ENCODE data around the gene ADD3.

The ADD3 gene

GRCh38 chr10:110007701-110008517 lies at the start of gene ADD3:
Gene ADD3 (plus strand): TSS chr10:110007984. CDS start chr10:110100654, 92,670 bp downstream.
- peak; percentile 85 for DNase-seq

- no peak for DNase-seq
Measured at GRCh38 chr10:109958059-109958458, 49.7 kb upstream of the ADD3 start.

DNA sequence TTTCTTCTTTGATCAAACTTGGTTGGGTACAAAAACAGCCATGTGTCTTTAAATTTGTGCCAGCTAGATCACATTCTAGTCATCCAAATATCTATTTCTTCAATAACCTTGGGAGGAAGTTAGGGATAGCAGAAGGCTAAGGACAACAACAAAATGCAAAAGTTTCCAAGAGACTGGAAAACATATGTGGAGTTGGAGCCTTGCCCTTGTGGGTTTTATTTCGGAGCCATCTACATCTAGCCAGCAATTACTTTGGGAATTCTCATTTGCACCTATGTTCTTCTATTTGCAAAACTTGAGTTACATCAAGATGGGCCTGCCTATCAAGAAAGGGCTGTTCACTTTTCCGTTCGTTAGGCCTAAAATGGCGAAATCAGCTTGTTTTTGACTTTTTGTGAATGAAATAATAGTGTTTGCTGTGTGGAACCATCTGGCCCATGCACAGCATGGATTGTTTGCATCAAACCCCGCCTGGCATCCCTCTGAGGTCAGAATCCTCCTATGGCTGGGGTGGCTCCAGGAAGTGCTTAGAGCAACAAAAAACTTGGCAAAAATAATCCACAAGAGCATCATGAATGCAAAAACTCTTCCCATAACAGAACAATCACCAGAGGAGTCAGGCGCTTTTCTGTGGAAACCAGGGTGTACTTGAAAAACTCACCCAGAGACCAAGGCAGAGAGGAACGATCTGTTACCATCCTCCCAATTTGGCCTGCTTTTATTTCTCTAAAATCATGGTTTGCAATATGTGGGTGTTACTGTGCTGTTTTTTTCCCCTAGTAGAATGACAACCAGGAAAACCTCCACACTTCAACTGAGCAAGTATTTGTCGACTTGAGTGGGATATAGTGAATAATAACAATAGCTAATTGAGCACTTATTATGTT lies 48.3 kb upstream of the ADD3 start:
- no peak for DNase-seq

DNA sequence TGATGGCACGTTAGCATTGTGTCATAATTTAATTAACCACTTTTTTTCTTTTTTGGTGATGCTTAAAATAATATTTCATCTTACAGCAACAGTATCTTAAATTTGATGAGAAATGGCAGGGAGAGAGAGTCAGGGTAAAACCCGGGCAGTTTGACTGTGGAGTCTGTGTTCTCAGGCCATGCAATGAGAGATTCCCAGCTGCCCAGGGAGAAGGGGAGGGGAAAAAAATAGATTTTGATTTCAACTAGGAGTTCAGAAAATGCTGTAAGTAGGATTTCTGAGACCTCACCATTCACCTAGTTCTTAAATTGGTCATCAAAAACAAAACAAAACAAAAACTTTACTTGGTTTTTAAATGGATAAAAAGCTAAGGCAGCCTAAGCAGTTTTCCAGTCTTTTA lies 47.1 kb upstream of the ADD3 start:
- no peak for DNase-seq

- DNase-seq, result no peak
Measured at GRCh38 chr10:109961174-109962001, 46.4 kb upstream of the ADD3 start.

DNA sequence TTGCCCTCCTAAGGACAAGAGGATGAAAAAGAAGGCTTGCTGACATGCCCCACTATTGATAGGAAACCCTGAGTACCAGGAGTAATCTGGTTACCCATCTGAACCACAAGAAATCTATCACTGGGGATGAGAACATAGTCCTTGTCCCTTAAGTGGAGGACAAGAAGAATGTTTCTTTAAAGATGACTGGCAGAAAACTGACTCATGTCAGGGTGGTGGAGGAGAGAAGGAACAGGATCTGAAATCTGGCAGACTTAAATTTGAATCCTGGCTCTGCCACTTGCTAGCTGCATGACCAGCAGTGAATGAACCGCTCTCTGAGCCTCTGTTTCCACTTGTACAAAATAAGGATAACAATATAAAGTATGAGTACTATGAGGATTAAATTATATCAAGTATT lies 45.5 kb upstream of the ADD3 start:
- DNase-seq, result no peak

- no peak for DNase-seq
Measured at GRCh38 chr10:109963439-109963838, 44.3 kb upstream of the ADD3 start.

- DNase-seq, result no peak
Measured at GRCh38 chr10:109964318-109964717, 43.5 kb upstream of the ADD3 start.

DNA sequence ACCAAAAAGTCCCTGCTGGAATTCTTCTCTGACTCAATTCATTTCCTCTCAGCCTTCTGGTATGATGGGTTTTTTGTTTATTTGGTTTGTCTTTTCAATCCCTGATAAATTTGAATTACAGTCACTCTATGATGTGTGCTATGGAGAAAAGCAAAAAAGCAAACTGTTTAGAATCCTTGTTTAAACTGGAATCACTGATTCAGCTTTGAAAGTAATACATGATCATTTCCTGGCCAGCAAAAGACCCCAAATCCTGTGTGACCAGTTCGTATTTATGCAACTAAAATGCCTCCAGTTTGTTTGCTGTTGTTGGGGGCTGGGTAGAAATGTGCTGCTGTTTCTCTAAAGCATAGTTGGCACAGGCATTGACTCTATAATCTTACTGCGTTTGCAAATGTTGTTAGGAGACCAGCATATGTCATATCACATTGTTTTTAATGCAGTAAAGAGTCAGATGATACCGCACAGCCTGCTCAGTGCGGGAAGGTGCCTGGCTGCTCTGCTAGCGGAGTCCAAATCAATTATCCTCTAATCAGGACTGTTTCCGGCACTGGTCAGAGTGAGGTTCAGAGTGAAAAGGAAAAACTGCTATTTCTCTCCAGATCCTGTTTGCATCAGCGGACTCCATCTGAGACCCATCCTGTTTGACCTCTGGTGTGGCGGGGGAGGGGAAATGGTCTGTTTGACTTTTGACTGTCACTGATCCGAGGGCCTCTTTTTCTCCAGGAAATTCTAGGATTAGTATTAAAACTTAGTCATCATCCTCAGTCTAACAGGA lies 40.6 kb upstream of the ADD3 start:
- DNase-seq, result no peak

DNA sequence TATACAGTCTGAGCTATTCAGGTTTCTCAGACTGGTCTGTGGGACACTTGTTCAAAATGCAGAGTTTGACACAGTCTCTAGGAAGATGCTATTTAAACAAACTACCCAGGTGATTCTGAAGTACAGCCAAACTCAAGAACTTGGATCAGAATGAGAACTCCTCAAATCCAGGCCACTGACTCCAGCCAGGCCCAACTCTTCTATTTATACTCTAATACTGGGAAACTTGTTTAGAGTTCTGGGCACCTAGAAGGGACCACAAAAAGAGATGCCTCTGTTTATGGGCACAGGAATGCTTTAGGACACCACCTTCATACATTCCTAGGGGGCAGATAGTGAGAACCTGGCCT lies 40.1 kb upstream of the ADD3 start:
- no peak for DNase-seq

- DNase-seq, result no peak
Measured at GRCh38 chr10:109968953-109969759, 38.6 kb upstream of the ADD3 start.

DNA sequence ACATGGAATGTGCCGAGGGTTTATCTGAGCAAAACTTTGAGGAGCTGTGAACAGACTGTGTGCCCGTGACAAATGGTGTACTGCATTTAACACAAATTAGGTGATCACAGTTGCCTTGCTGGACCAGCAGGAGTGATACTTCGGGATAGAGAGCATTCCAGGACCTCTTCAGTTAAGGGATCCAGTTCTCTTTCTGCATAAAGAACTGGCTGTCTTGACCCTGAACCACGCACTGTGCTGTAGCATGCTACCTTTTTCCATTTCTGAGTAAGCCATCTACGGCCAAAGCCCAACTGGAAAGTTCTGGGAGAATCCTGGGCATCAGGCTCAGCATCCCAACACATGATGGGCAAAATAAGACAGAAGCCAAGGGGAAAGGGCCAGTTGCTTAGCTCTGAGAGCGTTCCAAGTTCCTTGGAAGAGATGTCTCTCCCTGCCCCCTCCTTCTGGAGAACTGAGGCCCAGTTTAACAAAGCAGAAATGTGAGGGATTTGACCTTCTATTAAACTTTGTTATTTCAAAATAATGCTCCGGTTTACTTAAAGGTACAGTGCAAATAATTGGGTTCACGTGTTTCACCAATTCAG lies 37.9 kb upstream of the ADD3 start:
- no peak for DNase-seq

- no peak for DNase-seq
Measured at GRCh38 chr10:109971634-109972033, 36.1 kb upstream of the ADD3 start.

DNA sequence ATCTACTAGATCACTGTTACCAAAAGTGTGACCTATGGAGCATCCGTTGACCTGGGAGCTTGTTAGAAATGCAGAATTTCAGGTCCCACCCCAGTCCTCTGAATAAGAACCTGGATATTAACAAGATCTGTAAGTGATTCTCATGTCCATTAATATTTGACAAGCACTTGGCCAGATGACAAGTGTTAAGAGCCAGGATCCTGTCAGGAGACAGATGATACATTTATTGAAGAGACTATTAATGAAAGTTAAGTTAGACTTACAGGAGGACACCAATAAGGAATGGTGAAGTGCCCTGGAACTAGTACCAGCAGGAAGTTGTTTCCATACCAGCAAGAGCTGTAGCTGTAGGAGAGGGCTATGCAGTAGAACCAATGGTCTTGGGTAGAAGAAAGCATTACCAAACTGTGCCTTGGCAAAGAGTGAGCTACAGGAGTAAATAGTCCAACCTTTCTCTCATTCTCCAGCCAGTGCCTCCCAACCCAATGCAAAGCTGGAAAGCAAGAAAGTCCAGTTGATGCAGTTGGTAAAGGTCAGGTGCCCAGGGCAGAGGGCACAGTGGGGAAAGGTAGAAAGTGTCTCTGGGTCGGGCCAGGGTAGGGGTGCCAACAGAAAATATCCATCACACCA lies 35.3 kb upstream of the ADD3 start:
- DNase-seq, result no peak

- no peak for DNase-seq
Measured at GRCh38 chr10:109973326-109973829, 34.4 kb upstream of the ADD3 start.

DNA sequence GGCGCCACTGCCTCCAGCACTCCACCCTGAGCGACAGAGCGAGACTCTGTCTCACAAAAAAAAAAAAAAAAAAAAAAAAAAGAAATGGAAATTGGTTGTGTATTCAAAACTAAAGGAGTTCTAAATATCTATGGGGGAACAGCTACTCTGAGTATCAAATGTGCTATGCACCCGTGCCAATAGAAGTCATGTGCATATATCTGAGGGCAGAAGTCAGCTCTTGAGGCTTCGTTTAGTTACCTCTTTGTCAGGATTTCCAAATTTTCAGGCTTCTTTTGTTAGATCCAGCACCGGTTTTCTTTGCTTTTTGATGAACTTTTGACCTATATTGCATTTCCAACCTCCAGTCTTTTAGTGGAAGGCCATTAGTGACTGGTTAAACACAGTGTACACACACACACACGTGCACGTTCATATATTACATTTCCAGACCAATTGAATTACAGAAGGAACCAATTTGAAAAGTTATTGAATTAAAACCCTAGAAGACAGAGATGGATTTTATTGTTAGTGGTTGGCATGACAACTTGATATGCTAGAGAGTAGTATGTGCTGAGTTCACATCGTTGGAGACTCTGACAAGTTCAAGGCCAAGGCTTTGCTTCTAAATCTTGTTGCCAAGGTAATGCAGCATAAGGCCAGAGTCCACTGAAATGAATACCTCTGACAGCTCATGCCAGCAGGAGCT lies 33.1 kb upstream of the ADD3 start:
- DNase-seq, result no peak

GRCh38 chr10:109975244-109976190 lies 32.3 kb upstream of the ADD3 start:
- DNase-seq, result no peak

DNA sequence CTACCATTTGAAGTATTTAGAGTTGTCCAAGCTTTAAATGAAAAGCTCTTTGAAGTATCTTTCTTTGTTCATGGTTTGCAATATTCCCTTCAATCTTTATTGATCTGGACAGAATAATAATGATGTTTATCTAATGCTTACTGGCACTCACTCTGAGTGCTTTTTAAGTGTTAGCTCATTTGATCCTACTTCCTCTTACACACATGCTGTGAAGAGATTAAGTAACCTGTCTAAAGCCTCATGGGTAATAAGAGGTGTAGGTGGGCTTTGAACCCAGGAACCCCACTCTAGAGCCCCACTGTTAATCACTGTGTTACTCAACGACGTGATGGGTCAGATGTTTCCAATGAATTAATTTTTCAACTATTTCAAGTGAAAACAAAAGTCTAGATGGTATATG lies 31.1 kb upstream of the ADD3 start:
- DNase-seq, result no peak

DNA sequence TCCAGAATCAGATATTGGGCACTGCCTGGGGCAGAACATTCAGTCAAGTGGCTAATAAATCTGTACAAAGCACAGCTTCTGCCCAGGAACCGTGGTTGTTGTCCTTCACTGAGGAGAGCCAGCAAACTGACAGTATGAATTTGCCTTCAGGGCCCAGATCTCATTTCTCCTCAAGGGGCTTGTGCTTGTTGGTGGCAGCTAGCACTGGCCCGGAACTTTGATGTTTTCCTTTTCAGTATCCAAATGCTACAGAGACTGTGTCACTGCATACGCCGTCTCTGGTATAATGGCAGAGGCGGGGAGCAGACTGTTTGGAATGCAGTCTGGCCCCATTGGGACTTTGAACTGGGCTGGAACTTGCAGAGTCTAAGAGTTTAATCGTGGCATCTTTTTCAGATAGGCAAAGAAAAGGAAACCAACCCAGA lies 30.4 kb upstream of the ADD3 start:
- DNase-seq, result no peak
